HG03095 (cell line): Measurements from ENCODE around the gene KIF2C.

ENCODE experiments used
- ATAC-seq: cut with Tn5 transposase; IDR thresholded peaks from one replicate; pipeline ENCODE4 v1.9.1; 2021; ENCODE audit warnings: moderate library complexity; ENCODE audit not compliant: unreplicated experiment

Gene KIF2C

GRCh38 chr1:44775078-44775929, 35.7 kb downstream of the KIF2C start, which contains the start of gene RPS8:
RPS8 (plus strand) TSS chr1:44775540; CDS start chr1:44775597, 57 bp downstream.
- peak; percentile 74 for ATAC-seq

- no peak for ATAC-seq
Measured at GRCh38 chr1:44775930-44776729, 36.5 kb downstream of the KIF2C start.

GRCh38 chr1:44776730-44777068, 37.1 kb downstream of the KIF2C start:
- no peak for ATAC-seq

- no peak for ATAC-seq
Measured at GRCh38 chr1:44777547-44777946, 37.9 kb downstream of the KIF2C start.

- no peak for ATAC-seq
Measured at GRCh38 chr1:44777969-44778635, 38.5 kb downstream of the KIF2C start.

GRCh38 chr1:44778705-44779576, 39.3 kb downstream of the KIF2C start:
- no peak for ATAC-seq

GRCh38 chr1:44780583-44781121, 41.0 kb downstream of the KIF2C start:
- ATAC-seq: no peak

- ATAC-seq: no peak
Measured at GRCh38 chr1:44783697-44784093, 44.1 kb downstream of the KIF2C start.

GRCh38 chr1:44784094-44785028, 44.7 kb downstream of the KIF2C start:
- no peak for ATAC-seq

- ATAC-seq: no peak
Measured at GRCh38 chr1:44785029-44785380, 45.4 kb downstream of the KIF2C start.

GRCh38 chr1:44785501-44786137, 46.0 kb downstream of the KIF2C start:
- ATAC-seq: no peak

GRCh38 chr1:44786138-44786840, 46.7 kb downstream of the KIF2C start:
- ATAC-seq: peak; percentile 48

GRCh38 chr1:44786841-44787426, 47.3 kb downstream of the KIF2C start:
- no peak for ATAC-seq

GRCh38 chr1:44787506-44787905, 47.9 kb downstream of the KIF2C start:
- ATAC-seq: no peak

GRCh38 chr1:44788120-44788860, 48.7 kb downstream of the KIF2C start, which contains the start of gene BEST4:
BEST4 (minus strand) TSS chr1:44788170; CDS start chr1:44787705, 465 bp downstream.
- no peak for ATAC-seq

GRCh38 chr1:44790968-44791801, 51.5 kb downstream of the KIF2C start:
- no peak for ATAC-seq
